ENCODE results near the gene ANKS1A.

GRCh38 chr6:35047265-35048011 lies 158.4 kb downstream of the ANKS1A start:
- TF ChIP-seq CTCF (IDR thresholded peaks at IDR 0.05 in 4 of 5, conservative IDR thresholded peaks at IDR 0.05 in 1 of 5) (no peak), POLR2A (IDR thresholded peaks at IDR 0.05) (no peak)
